ENCODE data around the gene TAF4. TPM values are rescaled to one million over a fixed set of nuclear protein-coding genes. Genes with fewer than 3 reads are reported as not detected.
A peak's percentile ranks its signal among the peaks of the same experiment; 100 is the strongest.

Gene TAF4
- total and polyA plus RNA-seq, 2 of the 13 experiments (the other 11 are each of a cell fraction or from before 2014, with no cell fraction given), result 5.9 to 12.0 TPM

GRCh38 chr20:62055106-62055861 lies 10.4 kb downstream of the TAF4 start (continued):
- TF ChIP-seq ZNF274 (CRISPR knock-in tag; IDR thresholded peaks at IDR 0.05) (0 out of 2 replicates have a peak, but pooled peaks have one; percentile 32), TCF7L2 (IDR thresholded peaks at IDR 0.05; ENCODE audit: low read depth, low read length) (no peak)

GRCh38 chr20:62054451-62054953 lies 11.2 kb downstream of the TAF4 start:
- no peak for DNase-seq (ENCODE audit: low spot score)
- intact Hi-C loops (cut with micrococcal nuclease; ENCODE audit: unreplicated experiment) (no loop called here), in situ Hi-C loops (cut with HindIII; ENCODE audit: extremely low pct_ligation_motif_present, low pct_unique_long_range_greater_than_20kb) (no loop called here)
- ChIA-PET POLR2A (no interaction called here), CTCF (ENCODE audit: low intra/inter-chr PET ratio, low total read pairs) (no interaction called here)
- Histone ChIP-seq H2AFZ (ENCODE audit: low read length) (no peak overlapping the region), H3K4me3 (replicated peaks in 1 of 3; ENCODE audit: insufficient read depth in 1 of 3, low read depth in 2 of 3, low read length in 3 of 3) (no peak overlapping the region), H3K4me1 (ENCODE audit: insufficient read depth, low read length) (no peaks in the 10 kb centered on the region), H3K27me3 (ENCODE audit: control insufficient read depth in 1 of 2, insufficient read depth in 2 of 2, low read length in 2 of 2) (no peaks in the 10 kb centered on the region), H3K27ac (ENCODE audit: extremely low read length, insufficient read depth, low read length) (no peak overlapping the region), H3K9me3 (ENCODE audit: low read length) (no peaks in the 10 kb centered on the region), H3K9ac (ENCODE audit: insufficient read depth, low read depth, low read length) (no peak overlapping the region), H3K36me3 (replicated peaks in 1 of 2; ENCODE audit: control insufficient read depth in 1 of 2, insufficient read depth in 2 of 2, low read length in 2 of 2) (peaks cover 30 to 41% of the 10 kb centered on the region in 2 experiments), H3K79me2 (ENCODE audit: insufficient read depth, low read length) (peaks cover 86% of the 10 kb centered on the region), H4K20me1 (ENCODE audit: insufficient read depth, low read length) (peaks cover 32% of the 10 kb centered on the region; the same call in 1 of the 2 replicates), H3K4me2 (ENCODE audit: low read depth, low read length) (no peak overlapping the region)
- no peak for ATAC-seq
- 97% methylated on average over 12 of the region's 12 CpGs for WGBS (ENCODE audit: low lambda C conversion rate)
- TF ChIP-seq MIER2 (CRISPR knock-in tag; IDR thresholded peaks at IDR 0.05), result no peak
- peak; percentile 58 for TF ChIP-seq AGO2 (optimal IDR thresholded peaks at IDR 0.05; ENCODE audit: low read depth, low read length)
- TF ChIP-seq ZSCAN9 (CRISPR knock-in tag; IDR thresholded peaks at IDR 0.05; ENCODE audit: borderline replicate concordance), result no peak
- TF ChIP-seq ZBTB44 (CRISPR knock-in tag; IDR thresholded peaks at IDR 0.05), result no peak
- TF ChIP-seq ZNF782 (CRISPR knock-in tag; IDR thresholded peaks at IDR 0.05; ENCODE audit: borderline replicate concordance), result no peak
- no peak for TF ChIP-seq PAF1 (CRISPR knock-in tag; IDR thresholded peaks at IDR 0.05)
- TF ChIP-seq RBM22 (optimal IDR thresholded peaks at IDR 0.05; ENCODE audit: low read length), result peak; percentile 43
- FAIRE-seq, result no peak
- no TSS peak for BruUV-seq (replicated peaks)

Data from HepG2 (cell line).